Upper lobe of left lung (tissue), 6 donors: ENCODE data around the gene TYRP1. TPM values are rescaled to one million over a fixed set of nuclear protein-coding genes. Genes with fewer than 3 reads are reported as not detected.

Experiments
- ATAC-seq, 2 donors: fragments of 200-7000 bp; cut with Tn5 transposase; one replicate each; pipeline ENCODE4 v1.9.1; 2022; ENCODE audit warnings: mild to moderate bottlenecking in 2 of 2, moderate library complexity in 2 of 2; ENCODE audit not compliant: low FRiP score in 2 of 2
- DNase-seq, 2 donors: peaks; one replicate each; pipeline ENCODE4 v3.0.0-alpha.2; 2019 to 2020
- H3K27ac ChIP-seq, 4 donors: fragments of 200-600 bp; sonication (generic); one replicate each; pipeline ENCODE4 v1.5.1; 2016 to 2019
- H3K27me3 ChIP-seq, 4 donors: fragments of 200-600 bp; sonication (generic); one replicate each; pipeline ENCODE4 v1.5.1; 2017 to 2019
- H3K36me3 ChIP-seq, 4 donors: fragments of 200-600 bp; sonication (generic); one replicate each; pipeline ENCODE4 v1.5.1; 2016 to 2019
- H3K4me1 ChIP-seq, 4 donors: fragments of 200-600 bp; sonication (generic); one replicate each; pipeline ENCODE4 v1.5.1; 2018 to 2019
- H3K4me3 ChIP-seq, 4 donors: fragments of 200-600 bp; sonication (generic); one replicate each; pipeline ENCODE4 v1.5.1; 2017 to 2019; ENCODE audit warnings: mild to moderate bottlenecking in 2 of 4, moderate library complexity in 1 of 4
- H3K9me3 ChIP-seq, 4 donors: fragments of 200-600 bp; sonication (generic); one replicate each; pipeline ENCODE4 v1.5.1; 2018 to 2019
- CTCF ChIP-seq, 6 experiments: fragments of 450-650 bp in 4 of 6; fragments of 200-600 bp in 2 of 6; sonication (generic) in 2 of 6; IDR thresholded peaks; one replicate each; pipeline ENCODE4 v1.5.1; 2016 to 2019; ENCODE audit warnings: antibody characterized with exemption in 6 of 6
- EP300 ChIP-seq, 4 donors: sonication (generic); formaldehyde crosslinking; IDR thresholded peaks; one replicate each; pipeline ENCODE4 v1.5.1; 2017; ENCODE audit warnings: antibody characterized with exemption in 4 of 4, control low read depth in 2 of 4
- POLR2A ChIP-seq, 4 donors: fragments of 450-650 bp; IDR thresholded peaks; one replicate each; pipeline ENCODE4 v1.5.1; 2016 to 2017; ENCODE audit warnings: antibody characterized with exemption in 4 of 4, mild to moderate bottlenecking in 2 of 4
- POLR2AphosphoS5 ChIP-seq, 2 donors: sonication (generic); formaldehyde crosslinking; IDR thresholded peaks; one replicate each; pipeline ENCODE4 v1.5.1; 2017; ENCODE audit warnings: antibody characterized with exemption in 2 of 2
- WGBS, 2 donors: methylation state at CpG; one replicate each; pipeline ENCODE4 v1.1.5; 2017 to 2018; 5-methylcytosine and 5-hydroxymethylcytosine counted together
- total RNA-seq, 6 donors: library from RNA; depleted of rRNA in 4 of 6; stranded (reverse); fragments of >200 nt in 4 of 6; gene quantifications; one replicate each; pipeline versions ENCODE4 v1.1.0 to v1.2.1, GENCODE V29; 2016 to 2021
- donor health status: DM: no; HTN: no; CAD: no; lungs with moderate emphysema.
- donor health status: DM: no; HTN: yes; CAD: no; lungs with severe emphysema.

TYRP1 gene
- total RNA-seq, 6 donors from 2014 or later: 3.3 to 8.4 (median 4.2) TPM; not detected in 2

GRCh38 chr9:12722131-12722530 lies 28.9 kb downstream of the TYRP1 start:
- DNase-seq (no peak), ATAC-seq (no peak)
- Histone ChIP-seq H3K4me1 (no peaks in the 10 kb centered on the region), H3K36me3 (no peaks in the 10 kb centered on the region), H3K27me3 (no peaks in the 10 kb centered on the region), H3K9me3 (no peaks in the 10 kb centered on the region), H3K27ac (no peak overlapping the region), H3K4me3 (no peak overlapping the region)
- 81 to 89% methylated on average over 2 of the region's 2 CpGs for WGBS, 2 donors
- TF ChIP-seq POLR2AphosphoS5 (IDR thresholded peaks at IDR 0.05) (no peak), CTCF (IDR thresholded peaks at IDR 0.05) (no peak), EP300 (IDR thresholded peaks at IDR 0.05) (no peak), POLR2A (IDR thresholded peaks at IDR 0.05) (no peak)

- ATAC-seq (no peak), DNase-seq (no peak)
- TF ChIP-seq CTCF (IDR thresholded peaks at IDR 0.05) (peak in 5 of 6 experiments; percentile 26 to 43 (median 37)), EP300 (IDR thresholded peaks at IDR 0.05) (no peak), POLR2A (IDR thresholded peaks at IDR 0.05) (no peak)
- no peaks in the 10 kb centered on the region for H3K27me3 ChIP-seq
- WGBS, 2 donors: 47 to 49% methylated on average over 5 of the region's 5 CpGs
- H3K4me3 ChIP-seq: no peak overlapping the region
- no peak overlapping the region for H3K27ac ChIP-seq
- no peaks in the 10 kb centered on the region for H3K36me3 ChIP-seq
- H3K4me1 ChIP-seq: no peaks in the 10 kb centered on the region
- H3K9me3 ChIP-seq: no peaks in the 10 kb centered on the region
These were observed 30.3 kb downstream of the TYRP1 start for GRCh38 chr9:12723409-12724028.

- Histone ChIP-seq H3K27me3 (no peaks in the 10 kb centered on the region), H3K9me3 (no peaks in the 10 kb centered on the region), H3K27ac (no peak overlapping the region), H3K36me3 (no peaks in the 10 kb centered on the region), H3K4me3 (no peak overlapping the region), H3K4me1 (no peaks in the 10 kb centered on the region)
- 85 to 97% methylated on average over 2 of the region's 2 CpGs for WGBS, 2 donors
- DNase-seq: no peak
- TF ChIP-seq CTCF (IDR thresholded peaks at IDR 0.05): no peak
- no peak for TF ChIP-seq EP300 (IDR thresholded peaks at IDR 0.05)
- no peak for TF ChIP-seq POLR2AphosphoS5 (IDR thresholded peaks at IDR 0.05)
- TF ChIP-seq POLR2A (IDR thresholded peaks at IDR 0.05): no peak
- no peak for ATAC-seq
These were observed 33.6 kb downstream of the TYRP1 start for GRCh38 chr9:12726795-12727194.

GRCh38 chr9:12730198-12730597 lies 37.0 kb downstream of the TYRP1 start:
- no peaks in the 10 kb centered on the region for H3K4me1 ChIP-seq
- 65 to 71% methylated on average over 1 of the region's 1 CpG for WGBS, 2 donors
- no peaks in the 10 kb centered on the region for H3K27me3 ChIP-seq
- H3K36me3 ChIP-seq: no peaks in the 10 kb centered on the region
- TF ChIP-seq EP300 (IDR thresholded peaks at IDR 0.05) (no peak), POLR2A (IDR thresholded peaks at IDR 0.05) (no peak), POLR2AphosphoS5 (IDR thresholded peaks at IDR 0.05) (no peak), CTCF (IDR thresholded peaks at IDR 0.05) (no peak)
- no peak for DNase-seq
- no peak overlapping the region for H3K4me3 ChIP-seq
- H3K27ac ChIP-seq: no peak overlapping the region
- H3K9me3 ChIP-seq: no peaks in the 10 kb centered on the region
- ATAC-seq: no peak

GRCh38 chr9:12730927-12731326 lies 37.7 kb downstream of the TYRP1 start:
- DNase-seq (no peak), ATAC-seq (no peak)
- H3K27ac ChIP-seq: no peak overlapping the region
- no peak overlapping the region for H3K4me3 ChIP-seq
- no peak for TF ChIP-seq EP300 (IDR thresholded peaks at IDR 0.05)
- no peak for TF ChIP-seq POLR2A (IDR thresholded peaks at IDR 0.05)
- no peak for TF ChIP-seq CTCF (IDR thresholded peaks at IDR 0.05)
- peak in 1 of 2 donors; percentile 16 for TF ChIP-seq POLR2AphosphoS5 (IDR thresholded peaks at IDR 0.05)
- H3K36me3 ChIP-seq: no peaks in the 10 kb centered on the region
- no peaks in the 10 kb centered on the region for H3K9me3 ChIP-seq
- no peaks in the 10 kb centered on the region for H3K27me3 ChIP-seq
- no peaks in the 10 kb centered on the region for H3K4me1 ChIP-seq
